WTC11 (cell line): ENCODE measurements around the gene MT1F. TPM values are rescaled to one million over a fixed set of nuclear protein-coding genes. Genes with fewer than 3 reads are reported as not detected.
"Not testable (repeated sequence)": the region's sequence is repeated elsewhere in the genome, so short reads cannot be mapped to it uniquely, and the experiment has no call there.

Source experiments
- ATAC-seq: fragments of 200-7000 bp; cut with Tn5 transposase; 2 replicates; pipeline ENCODE4 v1.10.0; 2021; ENCODE audit warnings: mild to moderate bottlenecking, moderate library complexity
- CTCF ChIA-PET: fragments of 300-600 bp; sonication (Branson Sonifier 250); formaldehyde crosslinking; loops from one replicate; lab custom pipeline; 2021; ENCODE audit warnings: antibody characterized with exemption; lab: Charles Lee
- POLR2A ChIA-PET: fragments of 350-600 bp; sonication (Branson Sonifier 250); formaldehyde crosslinking; loops from one replicate; lab custom pipeline; 2021; ENCODE audit warnings: antibody characterized with exemption; lab: Charles Lee
- DNase-seq: peaks from one replicate; pipeline ENCODE4 v3.0.0; 2021; ENCODE audit warnings: low spot score
- H3K27ac Mint-ChIP-seq: 2 replicates; pipeline ENCODE4 v1.8.0; 2021; ENCODE audit warnings: mixed read lengths
- H3K27me3 Mint-ChIP-seq: 2 replicates; pipeline ENCODE4 v1.8.0; 2021; ENCODE audit warnings: low read depth, mild to moderate bottlenecking, moderate library complexity, mixed read lengths
- H3K36me3 Mint-ChIP-seq: 2 replicates; pipeline ENCODE4 v1.8.0; 2021; ENCODE audit warnings: mixed read lengths
- H3K4me1 Mint-ChIP-seq: 2 replicates; pipeline ENCODE4 v1.8.0; 2022; ENCODE audit warnings: mixed read lengths
- H3K4me3 Mint-ChIP-seq: 2 replicates; pipeline ENCODE4 v1.8.0; 2021; ENCODE audit warnings: mild to moderate bottlenecking, moderate library complexity, mixed read lengths
- H3K9me3 Mint-ChIP-seq: 2 replicates; pipeline ENCODE4 v1.8.0; 2021; ENCODE audit warnings: mixed read lengths
- AFF4 ChIP-seq: sonication (generic); formaldehyde crosslinking; IDR thresholded peaks from 2 replicates; pipeline ENCODE4 v1.8.1; 2023; ENCODE audit warnings: mild to moderate bottlenecking, missing genetic modification reagents, borderline replicate concordance
- E2F5 ChIP-seq: sonication (generic); formaldehyde crosslinking; IDR thresholded peaks from 2 replicates; pipeline ENCODE4 v1.8.1; 2022; ENCODE audit warnings: mild to moderate bottlenecking, moderate library complexity, missing genetic modification reagents
- ELF4 ChIP-seq: sonication (generic); formaldehyde crosslinking; IDR thresholded peaks from 2 replicates; pipeline ENCODE4 v1.8.1; 2022; ENCODE audit warnings: low read depth, mild to moderate bottlenecking, moderate library complexity, missing genetic modification reagents
- FOXJ3 ChIP-seq: sonication (generic); formaldehyde crosslinking; IDR thresholded peaks from 2 replicates; pipeline ENCODE4 v1.9.0; 2021; ENCODE audit warnings: missing genetic modification reagents, mild to moderate bottlenecking, borderline replicate concordance
- GABPB1 ChIP-seq: sonication (generic); formaldehyde crosslinking; IDR thresholded peaks from 2 replicates; pipeline ENCODE4 v1.8.1; 2023; ENCODE audit warnings: mild to moderate bottlenecking, missing genetic modification reagents
- GRHL2 ChIP-seq: fragments of 250-450 bp; sonication (Bioruptor Pico); IDR thresholded peaks from 2 replicates; pipeline ENCODE4 v1.8.0; 2022; ENCODE audit warnings: mild to moderate bottlenecking, moderate library complexity; ENCODE audit not compliant: insufficient replicate concordance, severe bottlenecking
- MAX ChIP-seq: sonication (generic); formaldehyde crosslinking; IDR thresholded peaks from 2 replicates; pipeline ENCODE4 v1.8.0; 2022; ENCODE audit warnings: mild to moderate bottlenecking, missing genetic modification reagents
- MLX ChIP-seq: sonication (generic); formaldehyde crosslinking; IDR thresholded peaks from 2 replicates; pipeline ENCODE4 v1.8.1; 2023; ENCODE audit warnings: mild to moderate bottlenecking, missing genetic modification reagents, moderate library complexity
- NR1H2 ChIP-seq: sonication (generic); formaldehyde crosslinking; IDR thresholded peaks from 2 replicates; pipeline ENCODE4 v1.9.0; 2021; ENCODE audit warnings: mild to moderate bottlenecking, moderate library complexity, missing genetic modification reagents
- PRRX2 ChIP-seq: fragments of 250-450 bp; sonication (Bioruptor Pico); IDR thresholded peaks from 2 replicates; pipeline ENCODE4 v1.8.0; 2021; ENCODE audit warnings: mild to moderate bottlenecking
- RORB ChIP-seq: fragments of 250-450 bp; sonication (Bioruptor Pico); IDR thresholded peaks from 2 replicates; pipeline ENCODE4 v1.9.0; 2021; ENCODE audit warnings: mild to moderate bottlenecking
- TEAD1 ChIP-seq: sonication (generic); formaldehyde crosslinking; IDR thresholded peaks from 2 replicates; pipeline ENCODE4 v1.8.0; 2022; ENCODE audit warnings: mild to moderate bottlenecking, missing genetic modification reagents
- ZBTB21 ChIP-seq: sonication (generic); formaldehyde crosslinking; IDR thresholded peaks from 2 replicates; pipeline ENCODE4 v1.8.1; 2023; ENCODE audit warnings: mild to moderate bottlenecking, missing genetic modification reagents, borderline replicate concordance
- ZNF232 ChIP-seq: sonication (generic); formaldehyde crosslinking; IDR thresholded peaks from 2 replicates; pipeline ENCODE4 v1.8.0; 2022; ENCODE audit warnings: mild to moderate bottlenecking, missing genetic modification reagents
- ZNF263 ChIP-seq: sonication (generic); formaldehyde crosslinking; IDR thresholded peaks from 2 replicates; pipeline ENCODE4 v1.8.1; 2022; ENCODE audit warnings: low read depth, mild to moderate bottlenecking, moderate library complexity, missing genetic modification reagents
- ZNF416 ChIP-seq: fragments of 250-450 bp; sonication (Bioruptor Pico); IDR thresholded peaks from 2 replicates; pipeline ENCODE4 v1.9.0; 2021; ENCODE audit warnings: mild to moderate bottlenecking, inconsistent platforms
- total RNA-seq: library from RNA; stranded (reverse); gene quantifications from 3 replicates; pipeline ENCODE4 v1.2.3, GENCODE V29; 2021
- TF ChIP-seq, protein P1 (sequence below): sonication (generic); formaldehyde crosslinking; IDR thresholded peaks from 2 replicates; pipeline ENCODE4 v1.8.1; 2022; ENCODE audit warnings: low read depth, missing genetic modification reagents, borderline replicate concordance
- TF ChIP-seq, protein P2 (sequence below): sonication (generic); formaldehyde crosslinking; IDR thresholded peaks from 2 replicates; pipeline ENCODE4 v1.8.1; 2022; ENCODE audit warnings: missing genetic modification reagents, borderline replicate concordance

Gene MT1F
- total RNA-seq, 1 experiment from 2014 or later: 58.2 TPM

GRCh38 chr16:56669005-56669839 lies 11.5 kb downstream of the MT1F start, which contains the start of gene MT1H (continued):
- TF ChIP-seq, protein P1, sequence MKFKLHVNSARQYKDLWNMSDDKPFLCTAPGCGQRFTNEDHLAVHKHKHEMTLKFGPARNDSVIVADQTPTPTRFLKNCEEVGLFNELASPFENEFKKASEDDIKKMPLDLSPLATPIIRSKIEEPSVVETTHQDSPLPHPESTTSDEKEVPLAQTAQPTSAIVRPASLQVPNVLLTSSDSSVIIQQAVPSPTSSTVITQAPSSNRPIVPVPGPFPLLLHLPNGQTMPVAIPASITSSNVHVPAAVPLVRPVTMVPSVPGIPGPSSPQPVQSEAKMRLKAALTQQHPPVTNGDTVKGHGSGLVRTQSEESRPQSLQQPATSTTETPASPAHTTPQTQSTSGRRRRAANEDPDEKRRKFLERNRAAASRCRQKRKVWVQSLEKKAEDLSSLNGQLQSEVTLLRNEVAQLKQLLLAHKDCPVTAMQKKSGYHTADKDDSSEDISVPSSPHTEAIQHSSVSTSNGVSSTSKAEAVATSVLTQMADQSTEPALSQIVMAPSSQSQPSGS (CRISPR knock-in tag): no peak

- CTCF ChIA-PET: interaction anchor here (0.6 to 3.6 kb wide), 4 partner anchors 17 to 51 kb away, joined by 3 to 24 read pairs (median 4); no protein-coding TSS in a partner anchor
- no peaks in the 10 kb centered on the region for H3K36me3 Mint-ChIP-seq
- no peaks in the 10 kb centered on the region for H3K9me3 Mint-ChIP-seq
- ATAC-seq: no peak
- H3K27ac Mint-ChIP-seq: no peak overlapping the region
- H3K4me1 Mint-ChIP-seq: peaks cover 52% of the 10 kb centered on the region
- POLR2A ChIA-PET: interaction anchor here (0.8 to 3.4 kb wide), 8 partner anchors 12 to 62 kb away, joined by 3 to 46 read pairs (median 7); partner anchors contain the start of genes MT1E, MT1F, MT1X and MT2A
- TF ChIP-seq E2F5 (CRISPR knock-in tag): 0 out of 2 replicates have a peak, but pooled peaks have one; percentile 34
- no peak for TF ChIP-seq ELF4 (CRISPR knock-in tag)
- TF ChIP-seq MAX (CRISPR knock-in tag): 0 out of 2 replicates have a peak, but pooled peaks have one; percentile 3
- no peak for TF ChIP-seq ZNF263 (CRISPR knock-in tag)
- TF ChIP-seq ZNF416 (CRISPR knock-in tag): no peak
- TF ChIP-seq TEAD1 (CRISPR knock-in tag): no peak
- TF ChIP-seq NR1H2 (CRISPR knock-in tag): no peak
- no peak for TF ChIP-seq GABPB1 (CRISPR knock-in tag)
- no peak for TF ChIP-seq MLX (CRISPR knock-in tag)
- no peak for TF ChIP-seq RORB (CRISPR knock-in tag)
- peak overlapping the region; percentile 74 for H3K4me3 Mint-ChIP-seq
- DNase-seq: no peak
- peaks cover 85% of the 10 kb centered on the region for H3K27me3 Mint-ChIP-seq
These were observed 12.3 kb downstream of the MT1F start for GRCh38 chr16:56669840-56670619.

DNA sequence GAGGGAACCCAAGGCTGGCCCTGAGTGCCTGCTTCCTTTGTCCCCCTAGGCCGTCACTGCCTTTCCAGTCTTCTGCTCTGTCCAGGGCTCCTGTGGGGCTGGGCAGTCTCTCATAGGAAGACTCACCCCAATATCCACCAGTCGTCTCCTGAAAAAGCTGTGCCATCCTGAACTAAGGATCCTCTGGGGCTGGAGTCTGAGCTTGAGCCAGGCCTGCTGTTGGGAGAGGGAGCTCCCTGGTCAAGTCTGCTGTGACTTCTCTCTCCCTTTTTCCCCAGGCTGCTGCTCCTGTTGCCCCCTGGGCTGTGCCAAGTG lies 12.8 kb downstream of the MT1F start:
- DNase-seq (no peak), ATAC-seq (no peak)
- no peak overlapping the region for H3K27ac Mint-ChIP-seq
- POLR2A ChIA-PET: interaction anchor here (0.8 to 1.6 kb wide), 3 partner anchors 13 to 59 kb away, joined by 3 to 10 read pairs (median 4); partner anchors contain the start of gene MT1F
- CTCF ChIA-PET: interaction anchor here (3.6 kb wide), 1 partner anchor 31 kb away, joined by 24 read pairs; no protein-coding TSS in a partner anchor
- H3K4me1 Mint-ChIP-seq: peaks cover 58% of the 10 kb centered on the region
- no peaks in the 10 kb centered on the region for H3K9me3 Mint-ChIP-seq
- H3K27me3 Mint-ChIP-seq: peaks cover 85% of the 10 kb centered on the region
- no peak for TF ChIP-seq FOXJ3 (CRISPR knock-in tag)
- no peak for TF ChIP-seq PRRX2
- TF ChIP-seq AFF4 (CRISPR knock-in tag): no peak
- TF ChIP-seq ZNF232 (CRISPR knock-in tag): no peak
- TF ChIP-seq RORB (CRISPR knock-in tag): no peak
- TF ChIP-seq ZBTB21 (CRISPR knock-in tag): no peak
- TF ChIP-seq, protein P2, sequence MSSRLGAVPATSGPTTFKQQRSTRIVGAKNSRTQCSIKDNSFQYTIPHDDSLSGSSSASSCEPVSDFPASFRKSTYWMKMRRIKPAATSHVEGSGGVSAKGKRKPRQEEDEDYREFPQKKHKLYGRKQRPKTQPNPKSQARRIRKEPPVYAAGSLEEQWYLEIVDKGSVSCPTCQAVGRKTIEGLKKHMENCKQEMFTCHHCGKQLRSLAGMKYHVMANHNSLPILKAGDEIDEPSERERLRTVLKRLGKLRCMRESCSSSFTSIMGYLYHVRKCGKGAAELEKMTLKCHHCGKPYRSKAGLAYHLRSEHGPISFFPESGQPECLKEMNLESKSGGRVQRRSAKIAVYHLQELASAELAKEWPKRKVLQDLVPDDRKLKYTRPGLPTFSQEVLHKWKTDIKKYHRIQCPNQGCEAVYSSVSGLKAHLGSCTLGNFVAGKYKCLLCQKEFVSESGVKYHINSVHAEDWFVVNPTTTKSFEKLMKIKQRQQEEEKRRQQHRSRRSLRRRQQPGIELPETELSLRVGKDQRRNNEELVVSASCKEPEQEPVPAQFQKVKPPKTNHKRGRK (CRISPR knock-in tag): no peak
- TF ChIP-seq GRHL2 (CRISPR knock-in tag): no peak
- TF ChIP-seq, all 79 proteins: peak for 0
- H3K4me3 Mint-ChIP-seq: peak overlapping the region; percentile 74
- no peaks in the 10 kb centered on the region for H3K36me3 Mint-ChIP-seq

GRCh38 chr16:56671691-56672090 lies 13.9 kb downstream of the MT1F start:
- ChIA-PET CTCF (interaction anchor here (0.6 to 3.6 kb wide), 2 partner anchors 30 to 231 kb away, joined by 3 to 24 read pairs; no protein-coding TSS in a partner anchor), POLR2A (interaction anchor here (1.0 to 1.4 kb wide), 2 partner anchors 14 to 31 kb away, joined by 3 to 5 read pairs; partner anchors contain the start of gene MT1F)
- H3K4me3 Mint-ChIP-seq, H3K36me3 Mint-ChIP-seq, ATAC-seq, H3K27ac Mint-ChIP-seq, H3K9me3 Mint-ChIP-seq, DNase-seq: not testable (repeated sequence)
- Mint-ChIP-seq H3K4me1 (peaks cover 62% of the 10 kb centered on the region), H3K27me3 (peaks cover 78% of the 10 kb centered on the region)
